Femur (tissue), 1 donor: ENCODE results near the gene TNKS2.
A peak's percentile ranks its signal among the peaks of the same experiment; 100 is the strongest.
"Not testable (repeated sequence)": the region's sequence is repeated elsewhere in the genome, so short reads cannot be mapped to it uniquely, and the experiment has no call there.

Experiments
- DNase-seq: peaks from one replicate; pipeline ENCODE4 v3.0.0-alpha.2; 2017

The TNKS2 gene

GRCh38 chr10:91879515-91880170 lies 81.4 kb downstream of the TNKS2 start:
- no peak for DNase-seq

GRCh38 chr10:91880310-91880709 lies 82.1 kb downstream of the TNKS2 start:
- DNase-seq: no peak

- peak; percentile 75 for DNase-seq
Observed at GRCh38 chr10:91883549-91884444, 85.6 kb downstream of the TNKS2 start.

GRCh38 chr10:91884536-91884935 lies 86.3 kb downstream of the TNKS2 start:
- DNase-seq: no peak

GRCh38 chr10:91885362-91886079 lies 87.3 kb downstream of the TNKS2 start:
- no peak for DNase-seq

GRCh38 chr10:91886954-91887271 lies 88.7 kb downstream of the TNKS2 start:
- no peak for DNase-seq

- peak; percentile 67 for DNase-seq
Observed at GRCh38 chr10:91887272-91888076, 89.2 kb downstream of the TNKS2 start.

- no peak for DNase-seq
Observed at GRCh38 chr10:91891125-91892001, 93.1 kb downstream of the TNKS2 start.

GRCh38 chr10:91893051-91893450 lies 94.8 kb downstream of the TNKS2 start:
- no peak for DNase-seq

- DNase-seq: not testable (repeated sequence)
Observed at GRCh38 chr10:91894261-91894685, 96.0 kb downstream of the TNKS2 start.

GRCh38 chr10:91896212-91896756 lies 98.1 kb downstream of the TNKS2 start:
- DNase-seq: no peak

- no peak for DNase-seq
Observed at GRCh38 chr10:91897421-91897820, 99.2 kb downstream of the TNKS2 start.

- no peak for DNase-seq
Observed at GRCh38 chr10:91901784-91902677, 103.8 kb downstream of the TNKS2 start.

- DNase-seq: no peak
Observed at GRCh38 chr10:91907033-91907594, 108.9 kb downstream of the TNKS2 start.

GRCh38 chr10:91907914-91908336 lies 109.7 kb downstream of the TNKS2 start:
- no peak for DNase-seq

- DNase-seq: peak; percentile 87
Observed at GRCh38 chr10:91908337-91909116, 110.3 kb downstream of the TNKS2 start.

GRCh38 chr10:91909117-91909677 lies 111.0 kb downstream of the TNKS2 start, which contains the start of gene FGFBP3:
Gene FGFBP3, minus strand, starts transcription at chr10:91909486. Its CDS starts 517 bp downstream, at chr10:91908969.
- peak; percentile 60 for DNase-seq

- DNase-seq: no peak
Observed at GRCh38 chr10:91910467-91910866, 112.2 kb downstream of the TNKS2 start.
